Psoas muscle (tissue), 8 donors: ENCODE data around the gene KCNQ5. TPM values are rescaled to one million over a fixed set of nuclear protein-coding genes. Genes with fewer than 3 reads are reported as not detected.

Source experiments
- ATAC-seq, 4 donors: fragments of 200-7000 bp; cut with Tn5 transposase; one replicate each; pipeline ENCODE4 v1.9.1; 2020; ENCODE audit warnings: moderate library complexity in 3 of 4, mild to moderate bottlenecking in 2 of 4
- DNase-seq, 2 donors: peaks; one replicate each; pipeline ENCODE4 v3.0.0-alpha.2; 2020
- H3K27ac ChIP-seq: fragments of 200-600 bp; one replicate; pipeline ENCODE4 v1.8.0; 2022
- H3K27me3 ChIP-seq, 3 donors: fragments of 200-600 bp in 1 of 3; one replicate each; pipeline versions ENCODE4 v1.6.1 to v1.8.0; 2013 to 2022; ENCODE audit warnings: low read length in 2 of 3, mild to moderate bottlenecking in 2 of 3, moderate library complexity in 1 of 3; ENCODE audit not compliant: insufficient read depth in 3 of 3
- H3K36me3 ChIP-seq, 2 donors: fragments of 200-600 bp in 1 of 2; one replicate each; pipeline versions ENCODE4 v1.6.1 to v1.8.0; 2013 to 2022; ENCODE audit warnings: low read depth in 1 of 2, mild to moderate bottlenecking in 1 of 2, moderate library complexity in 1 of 2; ENCODE audit not compliant: insufficient read depth in 1 of 2
- H3K4me1 ChIP-seq: fragments of 200-600 bp; one replicate; pipeline ENCODE4 v1.8.0; 2022
- H3K4me3 ChIP-seq: fragments of 200-600 bp; one replicate; pipeline ENCODE4 v1.8.0; 2022; ENCODE audit warnings: mild to moderate bottlenecking
- H3K9me3 ChIP-seq: fragments of 200-600 bp; one replicate; pipeline ENCODE4 v1.8.0; 2022
- WGBS, 3 donors: extraction: QIAGEN DNeasy Blood & Tissue Kit; methylation state at CpG; one replicate each; pipeline versions ENCODE4 v1.1.6 to v1.1.7; 2013; 5-methylcytosine and 5-hydroxymethylcytosine counted together
- intact Hi-C, 2 donors: fragments of 100-400 bp; cut with DNase I; formaldehyde crosslinking; loops; one replicate each; pipeline versions ENCODE4 v1.11.0 to v1.14.2; 2022
- polyA plus RNA-seq, 3 donors: library from polyadenylated mRNA; stranded (reverse); fragments of 200-250 nt; gene quantifications; one replicate each; pipeline ENCODE4 v1.2.3, GENCODE V29; 2013
- total RNA-seq, 4 donors: library from RNA; stranded (reverse); fragmentation: NEBNext Ultra II Directional in 2 of 4; extraction: Animal tissue kit (Norgen Biotek cat#: 25700) in 2 of 4; gene quantifications; one replicate each; pipeline versions ENCODE4 v1.2.1 to v1.2.4, GENCODE V29; 2021 to 2023
- TF ChIP-seq, protein P1 (sequence below): fragments of 200-600 bp; IDR thresholded peaks from one replicate; pipeline ENCODE4 v1.8.0; 2022; ENCODE audit warnings: antibody characterized with exemption
- donor health status: healthy with polysubstance abuse.
- donor health status: DM: no; HTN: no; CAD: no; lungs with moderate emphysema.
- donor health status: Bipolar disorder and iron deficiency.
- donor health status: healthy.
- donor health status: DM: yes; HTN: yes; CAD: no.
- donor health status: DM: no; HTN: no; CAD: no.
- donor health status: DM: no; HTN: no; CAD: no.
- donor health status: DM: yes; HTN: yes; CAD: no.

KCNQ5 gene
- total and polyA plus RNA-seq, 7 donors: 4.4 to 90.7 (median 25.7) TPM

- peak overlapping the region; percentile 92 for H3K27ac ChIP-seq
- intact Hi-C loops: loop anchor here (5.0 to 10.0 kb wide), 4 partner anchors 77 to 322 kb away; partner anchors contain the start of gene KCNQ5 (in 2 of the 2)
- peak; percentile 75 to 86 (median 86) for ATAC-seq
- TF ChIP-seq, protein P1, sequence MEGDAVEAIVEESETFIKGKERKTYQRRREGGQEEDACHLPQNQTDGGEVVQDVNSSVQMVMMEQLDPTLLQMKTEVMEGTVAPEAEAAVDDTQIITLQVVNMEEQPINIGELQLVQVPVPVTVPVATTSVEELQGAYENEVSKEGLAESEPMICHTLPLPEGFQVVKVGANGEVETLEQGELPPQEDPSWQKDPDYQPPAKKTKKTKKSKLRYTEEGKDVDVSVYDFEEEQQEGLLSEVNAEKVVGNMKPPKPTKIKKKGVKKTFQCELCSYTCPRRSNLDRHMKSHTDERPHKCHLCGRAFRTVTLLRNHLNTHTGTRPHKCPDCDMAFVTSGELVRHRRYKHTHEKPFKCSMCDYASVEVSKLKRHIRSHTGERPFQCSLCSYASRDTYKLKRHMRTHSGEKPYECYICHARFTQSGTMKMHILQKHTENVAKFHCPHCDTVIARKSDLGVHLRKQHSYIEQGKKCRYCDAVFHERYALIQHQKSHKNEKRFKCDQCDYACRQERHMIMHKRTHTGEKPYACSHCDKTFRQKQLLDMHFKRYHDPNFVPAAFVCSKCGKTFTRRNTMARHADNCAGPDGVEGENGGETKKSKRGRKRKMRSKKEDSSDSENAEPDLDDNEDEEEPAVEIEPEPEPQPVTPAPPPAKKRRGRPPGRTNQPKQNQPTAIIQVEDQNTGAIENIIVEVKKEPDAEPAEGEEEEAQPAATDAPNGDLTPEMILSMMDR: no peak
- DNase-seq: no peak
- H3K9me3 ChIP-seq: no peaks in the 10 kb centered on the region
- peaks cover 47% of the 10 kb centered on the region for H3K4me1 ChIP-seq
- H3K27me3 ChIP-seq: no peaks in the 10 kb centered on the region
- 23 to 36% (median 27%) methylated on average over 2 of the region's 2 CpGs for WGBS, 3 donors
- H3K36me3 ChIP-seq: no peaks in the 10 kb centered on the region
- no peak overlapping the region for H3K4me3 ChIP-seq
These were observed 322.8 kb downstream of the KCNQ5 start for GRCh38 chr6:72944660-72945059.

DNA sequence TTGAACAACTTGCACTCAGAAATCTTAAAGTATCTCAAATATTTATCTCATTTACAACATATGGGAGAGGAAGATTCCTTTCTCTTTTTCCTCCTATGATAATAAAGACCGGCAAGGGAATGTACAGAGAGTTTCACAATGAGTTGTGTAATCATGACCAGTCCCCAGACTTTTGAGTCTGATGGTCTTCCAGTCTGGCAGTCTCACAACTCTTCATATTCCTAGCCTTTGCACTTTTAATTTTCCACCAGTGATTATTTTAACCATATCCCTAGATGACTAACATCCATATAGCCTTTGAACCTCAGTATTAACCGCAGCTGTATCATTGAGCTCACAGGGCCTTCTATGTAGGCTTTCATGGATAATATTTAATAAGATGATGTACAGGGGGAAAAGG, 324.9 kb downstream of the KCNQ5 start:
- no peak for ATAC-seq
- no peak for DNase-seq
- Histone ChIP-seq H3K27me3 (no peaks in the 10 kb centered on the region), H3K4me1 (peaks cover 62% of the 10 kb centered on the region), H3K4me3 (no peak overlapping the region), H3K36me3 (no peaks in the 10 kb centered on the region), H3K9me3 (no peaks in the 10 kb centered on the region), H3K27ac (peak overlapping the region; percentile 92)
- intact Hi-C loops: loop anchor here (5.0 to 10.0 kb wide), 2 partner anchors 124 to 322 kb away; partner anchors contain the start of gene KCNQ5 (in 1 of the 2)
- WGBS, 3 donors: 45 to 79% (median 71%) methylated on average over 2 of the region's 2 CpGs
- TF ChIP-seq, protein P1: no peak

- Histone ChIP-seq H3K9me3 (no peaks in the 10 kb centered on the region), H3K36me3 (no peaks in the 10 kb centered on the region), H3K4me1 (peaks cover 67% of the 10 kb centered on the region), H3K27ac (peak overlapping the region; percentile 92), H3K27me3 (no peaks in the 10 kb centered on the region), H3K4me3 (no peak overlapping the region)
- intact Hi-C loops: loop anchor here (5.0 to 10.0 kb wide), 2 partner anchors 125 to 323 kb away; partner anchors contain the start of gene KCNQ5 (in 1 of the 2)
- TF ChIP-seq, protein P1: no peak
- 24 to 63% (median 28%) methylated on average over 1 of the region's 1 CpG for WGBS, 3 donors
- ATAC-seq (no peak), DNase-seq (no peak)
These were observed 325.7 kb downstream of the KCNQ5 start for GRCh38 chr6:72947534-72947933.

GRCh38 chr6:72948153-72948552, 326.3 kb downstream of the KCNQ5 start:
- TF ChIP-seq, protein P1: no peak
- Histone ChIP-seq H3K9me3 (no peaks in the 10 kb centered on the region), H3K4me1 (peaks cover 71% of the 10 kb centered on the region), H3K36me3 (no peaks in the 10 kb centered on the region), H3K27ac (peak overlapping the region; percentile 92), H3K4me3 (peak overlapping the region; percentile 16), H3K27me3 (no peaks in the 10 kb centered on the region)
- intact Hi-C loops: loop anchor here (5.0 to 10.0 kb wide), 2 partner anchors 126 to 323 kb away; partner anchors contain the start of gene KCNQ5 (in 1 of the 2)
- DNase-seq (no peak), ATAC-seq (peak in 2 of 4 donors; percentile 40 to 64)
- 17 to 32% (median 26%) methylated on average over 1 of the region's 1 CpG for WGBS, 3 donors
